Glutamatergic neuron (in vitro differentiated cells): ENCODE data around the gene PBX1. TPM values are rescaled to one million over a fixed set of nuclear protein-coding genes. Genes with fewer than 3 reads are reported as not detected.

Experiments used
- DNase-seq: peaks from one replicate; pipeline ENCODE4 v3.0.0; 2022
- H3K27ac Mint-ChIP-seq: one replicate; pipeline ENCODE4 v1.8.0; 2020; ENCODE audit warnings: mild to moderate bottlenecking, mixed read lengths, inconsistent platforms; ENCODE audit not compliant: unreplicated experiment
- H3K27me3 Mint-ChIP-seq: one replicate; pipeline ENCODE4 v1.8.0; 2020; ENCODE audit warnings: mild to moderate bottlenecking, moderate library complexity, mixed read lengths, inconsistent platforms; ENCODE audit not compliant: unreplicated experiment
- H3K36me3 Mint-ChIP-seq: one replicate; pipeline ENCODE4 v1.8.0; 2020; ENCODE audit warnings: mild to moderate bottlenecking, mixed read lengths, inconsistent platforms; ENCODE audit not compliant: unreplicated experiment
- H3K4me1 Mint-ChIP-seq: one replicate; pipeline ENCODE4 v1.8.0; 2020; ENCODE audit warnings: mild to moderate bottlenecking, low read depth, mixed read lengths, inconsistent platforms; ENCODE audit not compliant: unreplicated experiment
- H3K4me3 Mint-ChIP-seq: one replicate; pipeline ENCODE4 v1.8.0; 2020; ENCODE audit warnings: mild to moderate bottlenecking, mixed read lengths, inconsistent platforms; ENCODE audit not compliant: unreplicated experiment
- H3K9me3 Mint-ChIP-seq: one replicate; pipeline ENCODE4 v1.8.0; 2020; ENCODE audit warnings: mild to moderate bottlenecking, moderate library complexity, mixed read lengths, inconsistent platforms; ENCODE audit not compliant: unreplicated experiment
- total RNA-seq: library from RNA; stranded (reverse); fragmentation: NEBNext Ultra II Directional; extraction: Animal tissue kit (Norgen Biotek cat#: 25700); gene quantifications from one replicate; pipeline ENCODE4 v1.2.1, GENCODE V29; 2021; ENCODE audit not compliant: unreplicated experiment
- TF ChIP-seq, protein P1 (sequence below): fragments of 200-600 bp; sonication (generic); IDR thresholded peaks from one replicate; pipeline ENCODE4 v1.5.0; 2021; ENCODE audit not compliant: partially characterized antibody, unreplicated experiment

Gene PBX1
- total RNA-seq, 1 donor from 2014 or later, result 98.7 TPM

DNA sequence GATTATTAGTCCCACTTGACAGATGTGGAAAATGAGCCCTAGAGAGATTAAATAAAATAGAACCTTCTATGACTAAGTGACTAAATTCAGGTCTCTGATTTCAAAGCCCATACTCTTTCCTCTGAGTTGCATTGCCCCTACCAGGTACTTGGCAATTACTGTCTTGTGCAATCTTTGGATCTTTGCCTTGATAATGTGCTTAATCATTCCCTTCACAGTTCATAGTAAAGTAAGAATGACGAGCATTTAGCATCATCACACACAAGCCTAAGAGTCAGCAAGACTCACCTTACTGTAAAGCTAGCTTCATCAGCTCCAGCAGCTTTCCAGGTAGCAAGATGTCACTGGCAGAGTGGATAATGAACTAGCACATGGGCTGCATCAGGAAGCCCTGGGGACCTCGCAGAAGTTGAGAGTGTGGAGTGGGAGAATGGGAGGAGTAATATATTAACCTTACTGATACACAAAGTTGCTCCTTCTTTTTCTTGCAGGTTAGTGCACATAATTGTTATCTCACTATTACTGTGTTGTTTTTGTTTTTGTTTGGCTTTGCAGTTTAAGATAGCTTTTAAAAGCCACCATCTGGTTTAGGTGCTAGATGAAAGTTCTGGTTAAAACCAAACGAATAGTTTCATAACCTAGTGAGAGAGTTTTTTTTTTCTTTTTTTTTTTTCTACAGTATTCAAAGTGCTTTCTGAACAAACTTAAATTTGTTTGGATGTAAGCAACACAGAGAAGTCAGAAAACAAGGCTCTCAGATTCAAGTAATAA is 71.8 kb downstream of the PBX1 start:
- no peaks in the 10 kb centered on the region for H3K9me3 Mint-ChIP-seq
- H3K27ac Mint-ChIP-seq, result no peak overlapping the region
- no peaks in the 10 kb centered on the region for H3K27me3 Mint-ChIP-seq
- H3K36me3 Mint-ChIP-seq, result no peaks in the 10 kb centered on the region
- TF ChIP-seq, protein P1, sequence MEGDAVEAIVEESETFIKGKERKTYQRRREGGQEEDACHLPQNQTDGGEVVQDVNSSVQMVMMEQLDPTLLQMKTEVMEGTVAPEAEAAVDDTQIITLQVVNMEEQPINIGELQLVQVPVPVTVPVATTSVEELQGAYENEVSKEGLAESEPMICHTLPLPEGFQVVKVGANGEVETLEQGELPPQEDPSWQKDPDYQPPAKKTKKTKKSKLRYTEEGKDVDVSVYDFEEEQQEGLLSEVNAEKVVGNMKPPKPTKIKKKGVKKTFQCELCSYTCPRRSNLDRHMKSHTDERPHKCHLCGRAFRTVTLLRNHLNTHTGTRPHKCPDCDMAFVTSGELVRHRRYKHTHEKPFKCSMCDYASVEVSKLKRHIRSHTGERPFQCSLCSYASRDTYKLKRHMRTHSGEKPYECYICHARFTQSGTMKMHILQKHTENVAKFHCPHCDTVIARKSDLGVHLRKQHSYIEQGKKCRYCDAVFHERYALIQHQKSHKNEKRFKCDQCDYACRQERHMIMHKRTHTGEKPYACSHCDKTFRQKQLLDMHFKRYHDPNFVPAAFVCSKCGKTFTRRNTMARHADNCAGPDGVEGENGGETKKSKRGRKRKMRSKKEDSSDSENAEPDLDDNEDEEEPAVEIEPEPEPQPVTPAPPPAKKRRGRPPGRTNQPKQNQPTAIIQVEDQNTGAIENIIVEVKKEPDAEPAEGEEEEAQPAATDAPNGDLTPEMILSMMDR, result no peak
- no peak for DNase-seq
- H3K4me3 Mint-ChIP-seq, result no peak overlapping the region
- peaks cover 28% of the 10 kb centered on the region for H3K4me1 Mint-ChIP-seq

DNA sequence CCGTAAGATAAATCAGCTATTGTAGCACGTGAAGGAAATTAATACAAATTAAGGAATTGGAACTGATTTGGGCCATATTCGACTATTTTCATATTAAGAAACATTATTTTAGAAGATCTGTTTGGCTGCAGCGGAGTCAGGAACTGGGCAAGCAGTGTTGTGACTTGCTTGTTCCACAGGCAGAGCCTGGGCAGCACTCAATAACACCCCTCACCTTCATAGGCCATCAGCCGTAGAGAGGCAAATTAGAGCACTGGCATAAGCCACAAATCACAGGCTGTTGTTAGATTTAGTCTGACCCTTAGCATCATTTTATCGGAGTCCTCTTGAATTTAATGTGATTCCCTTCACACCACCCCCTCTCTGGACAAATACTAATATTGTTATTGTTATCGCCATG is 72.8 kb downstream of the PBX1 start:
- H3K9me3 Mint-ChIP-seq, result peaks cover 2% of the 10 kb centered on the region
- TF ChIP-seq, protein P1, result no peak
- no peaks in the 10 kb centered on the region for H3K36me3 Mint-ChIP-seq
- H3K27me3 Mint-ChIP-seq, result no peaks in the 10 kb centered on the region
- peaks cover 31% of the 10 kb centered on the region for H3K4me1 Mint-ChIP-seq
- no peak for DNase-seq
- no peak overlapping the region for H3K4me3 Mint-ChIP-seq
- no peak overlapping the region for H3K27ac Mint-ChIP-seq

DNA sequence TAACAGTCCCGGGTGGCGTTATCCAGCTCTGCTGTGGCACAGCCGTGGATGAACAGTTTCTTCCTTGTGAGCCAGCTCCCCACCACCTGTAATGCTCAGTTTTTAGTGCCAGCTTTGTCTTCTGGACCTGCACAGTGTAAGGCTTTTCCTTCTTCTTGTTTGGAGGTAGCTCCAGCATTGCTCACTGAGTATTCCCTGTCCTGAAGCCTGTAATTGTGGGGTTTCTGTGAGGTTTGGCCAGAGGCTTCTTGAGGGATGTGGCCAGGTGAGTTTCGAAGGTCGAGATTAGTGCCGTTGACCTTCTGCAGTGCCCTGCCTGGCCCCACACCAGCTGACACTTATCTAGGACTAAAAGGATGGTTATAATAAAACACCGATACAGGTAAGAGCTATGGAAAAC is 75.0 kb downstream of the PBX1 start:
- H3K36me3 Mint-ChIP-seq, result no peaks in the 10 kb centered on the region

DNA sequence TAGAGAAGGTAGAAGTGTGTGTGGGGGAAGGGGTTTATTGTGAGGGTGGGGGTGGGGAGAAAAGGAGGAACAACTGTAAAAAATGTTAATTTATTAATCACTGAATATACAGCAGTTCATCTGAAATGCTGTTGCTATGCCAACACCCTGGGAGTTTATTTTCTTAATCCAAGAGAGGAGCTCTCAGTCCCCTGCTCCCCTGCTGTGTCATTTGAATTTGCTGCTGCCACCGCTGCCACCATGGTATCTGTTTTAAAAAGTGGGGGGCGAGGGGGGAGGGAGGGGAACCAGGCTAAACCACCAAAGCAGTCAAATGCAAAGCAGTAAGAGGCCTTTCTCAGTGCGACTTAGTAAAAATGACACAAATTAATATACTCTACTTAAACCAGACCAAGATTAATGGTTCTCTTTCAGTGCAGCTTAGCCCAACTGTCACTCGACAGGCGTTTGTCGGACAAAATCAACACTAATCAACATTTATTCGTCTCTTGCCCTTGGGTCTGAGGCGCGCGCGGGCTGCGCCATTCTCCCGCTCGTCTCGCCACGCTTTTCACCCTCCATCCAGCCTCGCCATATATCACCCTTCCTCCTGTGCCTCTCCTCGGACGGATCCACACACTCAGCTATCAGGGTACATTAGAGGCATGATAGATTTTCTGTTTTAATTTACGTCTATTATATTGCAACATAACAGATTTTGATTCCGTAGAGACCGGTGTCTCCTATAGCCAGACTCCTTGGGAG is 76.2 kb downstream of the PBX1 start:
- peaks cover 38% of the 10 kb centered on the region for H3K4me1 Mint-ChIP-seq
- H3K27ac Mint-ChIP-seq, result no peak overlapping the region
- H3K4me3 Mint-ChIP-seq, result no peak overlapping the region
- DNase-seq, result no peak
- no peaks in the 10 kb centered on the region for H3K36me3 Mint-ChIP-seq
- TF ChIP-seq, protein P1, result no peak
- no peaks in the 10 kb centered on the region for H3K27me3 Mint-ChIP-seq
- peaks cover 2% of the 10 kb centered on the region for H3K9me3 Mint-ChIP-seq

More for the DNA sequence above, 75.0 kb downstream of the PBX1 start:
- TF ChIP-seq, protein P1, result no peak
- DNase-seq, result no peak
- H3K4me3 Mint-ChIP-seq, result no peak overlapping the region
- no peak overlapping the region for H3K27ac Mint-ChIP-seq
- H3K4me1 Mint-ChIP-seq, result peaks cover 41% of the 10 kb centered on the region
- H3K27me3 Mint-ChIP-seq, result no peaks in the 10 kb centered on the region
- peaks cover 2% of the 10 kb centered on the region for H3K9me3 Mint-ChIP-seq
